Pancreas (tissue), 10 donors: ENCODE results near the gene PC. TPM values are rescaled to one million over a fixed set of nuclear protein-coding genes. Genes with fewer than 3 reads are reported as not detected.
A peak's percentile ranks its signal among the peaks of the same experiment; 100 is the strongest.

Experiments
- ATAC-seq, 4 donors: fragments of 200-7000 bp; cut with Tn5 transposase; one replicate each; pipeline versions ENCODE4 v1.8.0 to v1.9.1; 2020; ENCODE audit warnings: mild to moderate bottlenecking in 4 of 4, moderate library complexity in 4 of 4
- DNase-seq, 6 donors: peaks; one replicate each; pipeline ENCODE4 v3.0.0-alpha.2; 2020
- FAIRE-seq: peaks from 2 replicates; lab custom pipeline; 2012; peaks lifted over from hg19 to GRCh38; lab: Jason Lieb, UNC
- H3K27ac ChIP-seq, 4 donors: fragments of 200-600 bp; sonication (generic); 1 replicate in 3 of 4; 2 replicates in 1 of 4; pipeline versions ENCODE4 v1.5.0 to v1.8.0; 2020
- H3K27me3 ChIP-seq, 4 donors: fragments of 200-600 bp; one replicate each; pipeline ENCODE4 v1.8.0; 2021
- H3K36me3 ChIP-seq, 3 donors: fragments of 200-600 bp; sonication (generic) in 1 of 3; one replicate each; pipeline versions ENCODE4 v1.5.0 to v1.8.0; 2020 to 2021
- H3K4me1 ChIP-seq, 3 donors: fragments of 200-600 bp; one replicate each; pipeline ENCODE4 v1.8.0; 2021
- H3K4me3 ChIP-seq, 4 donors: fragments of 200-600 bp; sonication (generic) in 2 of 4; one replicate each; pipeline versions ENCODE4 v1.5.0 to v1.8.0; 2020 to 2021
- H3K9me3 ChIP-seq, 4 donors: fragments of 200-600 bp; one replicate each; pipeline ENCODE4 v1.8.0; 2021
- CTCF ChIP-seq, 4 donors: fragments of 200-600 bp; sonication (generic) in 3 of 4; IDR thresholded peaks; one replicate each; pipeline versions ENCODE4 v1.5.0 to v1.8.0; 2021; ENCODE audit warnings: antibody characterized with exemption in 4 of 4
- WGBS, 2 donors: extraction: QIAGEN DNeasy Blood & Tissue Kit; methylation state at CpG; one replicate each; pipeline ENCODE4 v1.1.7; 2013; 5-methylcytosine and 5-hydroxymethylcytosine counted together
- intact Hi-C, 3 donors: fragments of 100-400 bp; cut with DNase I; formaldehyde crosslinking; loops; one replicate each; pipeline versions ENCODE4 v1.11.1 to v1.14.2; 2022
- polyA plus RNA-seq, 2 donors: library from polyadenylated mRNA; stranded (reverse); fragments of 200-250 nt; gene quantifications; one replicate each; pipeline ENCODE4 v1.2.3, GENCODE V29; 2013
- total RNA-seq, 6 donors: library from RNA; stranded (reverse); fragmentation: NEBNext Ultra II Directional in 4 of 6; extraction: Animal tissue kit (Norgen Biotek cat#: 25700) in 4 of 6; gene quantifications; one replicate each; pipeline versions ENCODE4 v1.2.1 to v1.2.4, GENCODE V29; 2021 to 2023
- donor health status: healthy with polysubstance abuse.
- donor health status: DM: no; HTN: no; CAD: no; lungs with moderate emphysema.
- donor health status: DM: no; HTN: no; CAD: no.
- donor health status: control.
- donor health status: control.
- donor health status: Bipolar disorder and iron deficiency.
- donor health status: DM: yes; HTN: yes; CAD: no.
- donor health status: DM: no; HTN: no; CAD: no.
- donor health status: DM: no; HTN: no; CAD: no.
- donor health status: DM: yes; HTN: yes; CAD: no.

The PC gene
- total and polyA plus RNA-seq, 8 donors: 4.1 to 16.0 (median 10.4) TPM

GRCh38 chr11:66934950-66935779, 23.0 kb downstream of the PC start:
- peak in 1 of 4 donors; percentile 44 for ATAC-seq
- intact Hi-C loops: no loop called here
- H3K4me3 ChIP-seq: no peak overlapping the region
- FAIRE-seq: no peak
- WGBS, 2 donors: 68 to 73% methylated on average over 9 of the region's 9 CpGs
- no peak for DNase-seq
- no peaks in the 10 kb centered on the region for H3K4me1 ChIP-seq
- no peaks in the 10 kb centered on the region for H3K9me3 ChIP-seq
- TF ChIP-seq CTCF (IDR thresholded peaks at IDR 0.05): no peak
- no peaks in the 10 kb centered on the region for H3K36me3 ChIP-seq
- H3K27ac ChIP-seq: no peak overlapping the region
- no peaks in the 10 kb centered on the region for H3K27me3 ChIP-seq

DNA sequence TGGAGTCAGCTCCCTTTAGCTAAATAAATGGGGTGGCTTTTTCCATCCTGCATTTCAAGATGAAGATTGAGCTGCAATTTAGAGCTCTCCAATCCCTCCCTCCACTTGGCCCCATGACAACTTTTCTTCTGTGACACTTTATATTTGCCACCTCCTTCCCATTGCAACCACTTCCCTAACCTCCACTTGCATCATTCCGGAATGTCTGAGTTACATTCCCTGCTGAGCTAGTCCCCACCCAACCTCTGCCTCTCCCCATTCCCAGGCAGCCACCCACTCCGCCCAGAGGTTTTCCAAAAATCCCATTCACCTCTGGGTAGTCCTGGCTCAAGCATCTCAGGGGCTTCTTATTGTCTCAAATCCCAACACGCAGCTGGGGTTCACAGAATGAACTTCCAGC, 24.7 kb downstream of the PC start:
- Histone ChIP-seq H3K9me3 (no peaks in the 10 kb centered on the region), H3K36me3 (no peaks in the 10 kb centered on the region), H3K4me1 (no peaks in the 10 kb centered on the region), H3K27me3 (no peaks in the 10 kb centered on the region), H3K4me3 (no peak overlapping the region), H3K27ac (no peak overlapping the region)
- no peak for ATAC-seq
- intact Hi-C loops: no loop called here
- FAIRE-seq: no peak
- TF ChIP-seq CTCF (IDR thresholded peaks at IDR 0.05): no peak
- no peak for DNase-seq
- WGBS, 2 donors: 96 to 97% methylated on average over 3 of the region's 3 CpGs

DNA sequence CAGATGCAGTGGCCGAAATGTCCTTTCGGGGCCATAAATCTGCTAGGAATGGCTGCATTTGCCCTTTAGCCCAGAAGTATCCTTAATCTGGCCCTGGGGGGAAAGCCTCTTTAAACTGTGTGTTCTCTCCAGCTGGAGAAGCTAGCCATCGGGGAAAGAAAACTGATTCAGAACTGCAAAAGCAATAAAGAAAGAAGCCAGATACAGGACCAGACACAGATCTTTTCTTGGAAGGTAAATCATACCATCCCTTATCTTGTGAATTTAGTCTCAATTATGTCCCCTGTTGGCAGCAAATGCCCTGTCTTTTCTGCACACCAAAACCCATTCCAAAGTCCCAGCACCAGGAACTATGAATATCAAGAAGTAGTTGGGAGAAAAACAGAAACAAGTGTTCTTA, 25.6 kb downstream of the PC start:
- Histone ChIP-seq H3K36me3 (no peaks in the 10 kb centered on the region), H3K4me3 (no peak overlapping the region), H3K9me3 (no peaks in the 10 kb centered on the region), H3K4me1 (no peaks in the 10 kb centered on the region), H3K27me3 (no peaks in the 10 kb centered on the region), H3K27ac (no peak overlapping the region)
- WGBS, 2 donors: 91 to 94% methylated on average over 3 of the region's 3 CpGs
- FAIRE-seq: no peak
- TF ChIP-seq CTCF (IDR thresholded peaks at IDR 0.05): no peak
- intact Hi-C loops: no loop called here
- no peak for ATAC-seq
- no peak for DNase-seq

DNA sequence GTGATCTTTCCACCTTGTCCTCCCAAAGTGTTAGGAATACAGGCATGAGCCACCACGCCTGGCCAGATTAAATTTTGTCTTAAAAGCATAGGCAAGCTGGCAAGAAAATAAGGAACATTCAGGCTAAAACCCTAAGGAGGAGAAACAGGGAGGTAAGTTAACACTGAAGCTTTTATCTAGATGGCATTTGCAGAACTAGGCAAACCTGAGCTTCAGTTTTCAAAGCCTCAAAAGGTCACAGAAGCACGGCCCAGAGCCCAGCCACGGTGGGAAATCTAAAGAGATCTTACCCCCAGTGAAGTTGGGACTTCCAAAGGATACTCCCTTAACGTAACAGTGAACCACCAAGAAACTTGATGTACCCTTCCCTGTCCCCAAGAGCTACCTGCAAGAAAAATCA, 28.4 kb downstream of the PC start:
- intact Hi-C loops: no loop called here
- no peak for ATAC-seq
- Histone ChIP-seq H3K4me1 (no peaks in the 10 kb centered on the region), H3K27ac (no peak overlapping the region), H3K36me3 (no peaks in the 10 kb centered on the region), H3K9me3 (no peaks in the 10 kb centered on the region), H3K4me3 (no peak overlapping the region), H3K27me3 (no peaks in the 10 kb centered on the region)
- 39 to 41% methylated on average over 4 of the region's 4 CpGs for WGBS, 2 donors
- TF ChIP-seq CTCF (IDR thresholded peaks at IDR 0.05): no peak
- no peak for DNase-seq
- FAIRE-seq: no peak

GRCh38 chr11:66924272-66924671, 33.9 kb downstream of the PC start:
- intact Hi-C loops: no loop called here
- Histone ChIP-seq H3K4me3 (no peak overlapping the region), H3K9me3 (no peaks in the 10 kb centered on the region), H3K27ac (no peak overlapping the region), H3K36me3 (no peaks in the 10 kb centered on the region), H3K27me3 (no peaks in the 10 kb centered on the region), H3K4me1 (no peaks in the 10 kb centered on the region)
- DNase-seq (no peak), ATAC-seq (no peak), FAIRE-seq (no peak)
- no peak for TF ChIP-seq CTCF (IDR thresholded peaks at IDR 0.05)
- 97 to 100% methylated on average over 1 of the region's 1 CpG for WGBS, 2 donors
